SIG-M5 treated with dmso at 0.1 percent for 504 hours (cell line): ENCODE data around the gene PER1.
"Not testable (repeated sequence)": the region's sequence is repeated elsewhere in the genome, so short reads cannot be mapped to it uniquely, and the experiment has no call there.

ENCODE experiments used
- DNase-seq: peaks from one replicate; lab custom pipeline; 2025; ENCODE audit not compliant: unreplicated experiment; lab: John Stamatoyannopoulos, UW

PER1 gene

GRCh38 chr17:8173056-8173870 is 21.1 kb upstream of the PER1 start:
- peak; percentile 96 for DNase-seq

DNA sequence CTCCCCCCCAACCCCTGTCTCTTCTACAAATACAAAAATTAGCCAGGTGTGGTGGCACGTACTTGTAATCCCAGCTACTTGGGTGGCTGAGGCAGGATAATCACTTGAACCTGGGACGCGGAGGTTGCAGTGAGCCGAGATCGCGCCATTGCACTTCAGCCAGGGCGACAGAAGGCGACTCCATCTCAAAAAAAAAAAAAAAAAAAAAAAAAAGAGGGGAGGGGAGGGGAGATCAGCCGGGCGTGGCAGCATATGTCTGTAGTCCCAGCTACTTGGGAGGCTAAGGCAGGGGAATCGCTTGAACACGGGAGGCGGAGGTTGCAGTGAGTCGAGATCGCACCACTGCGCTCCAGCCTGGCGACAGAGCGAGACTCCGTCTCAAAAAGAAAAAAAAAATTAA is 18.0 kb upstream of the PER1 start:
- not testable (repeated sequence) for DNase-seq

- no peak for DNase-seq
Observed at GRCh38 chr17:8167526-8167925, 15.3 kb upstream of the PER1 start.

GRCh38 chr17:8166731-8167130 is 14.5 kb upstream of the PER1 start:
- no peak for DNase-seq

DNA sequence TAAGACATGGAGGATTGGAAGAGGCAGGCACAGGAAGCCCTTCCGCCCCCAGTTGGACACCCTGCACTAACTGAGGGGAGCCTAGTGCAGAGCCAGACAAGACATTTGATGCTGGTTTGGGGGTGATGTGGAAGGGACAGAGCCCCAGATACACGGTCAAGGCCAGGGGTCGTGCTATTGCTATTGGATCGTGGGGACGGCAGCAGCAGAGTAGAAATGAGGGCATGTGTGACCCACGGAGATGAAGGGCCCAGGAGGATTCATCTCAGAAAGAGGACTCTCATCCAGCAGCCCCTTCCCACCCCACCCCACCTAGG is 12.6 kb upstream of the PER1 start:
- no peak for DNase-seq

DNA sequence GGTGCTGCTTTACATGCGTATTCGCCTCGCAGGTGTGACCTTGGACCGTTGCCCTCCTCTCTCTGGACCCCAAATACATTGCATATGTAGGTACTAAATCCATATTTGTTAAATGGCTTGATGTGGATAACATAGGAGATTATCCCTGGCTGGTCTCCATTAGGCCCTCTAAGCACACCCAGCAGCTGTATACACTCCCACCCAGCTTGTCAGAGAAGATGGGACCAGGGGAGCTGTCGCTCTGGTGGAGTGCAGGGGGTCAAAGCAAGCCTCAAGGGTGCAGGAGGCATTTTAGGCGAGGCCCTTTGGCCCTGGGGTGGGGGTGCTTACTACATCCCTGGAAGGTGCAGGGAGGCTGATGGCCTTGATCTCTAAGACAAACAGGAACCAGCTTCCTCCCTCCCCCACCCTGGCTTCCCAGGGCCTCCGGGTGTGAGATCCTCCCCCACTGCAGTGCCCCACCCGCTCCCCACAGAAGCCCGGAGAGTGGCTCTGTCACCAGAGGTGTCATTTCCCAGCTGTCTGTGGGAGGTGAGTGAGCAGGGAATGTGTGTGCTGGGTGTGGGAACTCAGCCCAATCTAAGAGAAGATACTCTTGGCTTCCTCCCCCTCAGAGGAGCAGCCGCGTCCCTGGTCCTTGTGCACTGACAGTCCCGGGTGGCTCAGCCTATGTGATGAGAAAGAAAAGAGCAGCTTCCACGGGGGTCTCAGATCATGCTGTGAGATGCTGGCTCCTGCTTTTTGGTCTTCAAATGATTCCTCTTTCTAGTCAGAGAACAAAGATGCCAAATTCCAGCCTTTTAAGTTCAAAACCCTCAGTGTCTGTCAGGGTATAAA is 12.0 kb upstream of the PER1 start:
- DNase-seq = peak; percentile 68

GRCh38 chr17:8162997-8163977 is 11.1 kb upstream of the PER1 start:
- DNase-seq = no peak

DNA sequence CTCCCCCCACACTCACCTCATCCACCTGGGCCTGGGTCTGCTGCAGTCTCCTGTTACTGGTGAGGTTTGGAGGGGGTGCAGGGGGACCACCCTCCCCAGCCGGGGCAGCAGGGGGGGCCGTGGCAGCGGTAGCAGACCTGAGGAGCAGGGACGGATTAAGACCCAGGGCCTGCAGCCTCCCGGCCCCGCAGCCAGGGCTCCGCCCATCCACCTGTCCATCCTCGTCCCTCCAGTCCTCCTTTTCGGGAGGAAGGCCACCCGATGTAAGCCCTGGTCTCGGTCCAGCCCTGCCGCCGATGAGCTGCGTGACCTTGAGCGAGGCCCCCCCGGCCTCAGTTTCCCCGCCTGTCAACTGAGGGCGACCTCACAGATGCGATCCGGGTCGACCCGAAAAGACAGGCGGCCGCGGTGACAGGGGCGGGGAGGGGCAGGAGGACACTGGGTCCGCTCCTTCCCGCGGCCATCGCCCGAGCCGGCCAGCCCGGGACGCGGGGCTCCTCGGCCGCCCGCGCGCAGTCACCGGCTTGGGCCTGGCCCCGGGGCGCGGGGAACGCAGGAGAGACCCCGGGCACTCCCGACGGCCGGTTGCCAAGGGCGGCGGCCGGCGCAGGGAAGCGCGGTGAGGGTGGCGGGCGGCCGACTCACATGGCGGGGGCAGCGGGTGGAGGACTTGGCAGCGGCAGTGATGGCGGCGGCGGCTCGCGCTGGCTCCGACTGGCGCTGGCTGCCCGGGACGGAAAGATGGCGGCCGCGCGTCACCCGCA is 10.2 kb upstream of the PER1 start, which contains the start of gene VAMP2:
TSS of gene VAMP2 (minus strand) at position 716 of the 764 bp plus-strand sequence. CDS start at position 647, 69 bp downstream.
- peak; percentile 27 for DNase-seq

GRCh38 chr17:8161289-8162232 is 9.4 kb upstream of the PER1 start:
- DNase-seq = no peak

GRCh38 chr17:8160741-8161221 is 8.6 kb upstream of the PER1 start:
- DNase-seq = no peak

DNA sequence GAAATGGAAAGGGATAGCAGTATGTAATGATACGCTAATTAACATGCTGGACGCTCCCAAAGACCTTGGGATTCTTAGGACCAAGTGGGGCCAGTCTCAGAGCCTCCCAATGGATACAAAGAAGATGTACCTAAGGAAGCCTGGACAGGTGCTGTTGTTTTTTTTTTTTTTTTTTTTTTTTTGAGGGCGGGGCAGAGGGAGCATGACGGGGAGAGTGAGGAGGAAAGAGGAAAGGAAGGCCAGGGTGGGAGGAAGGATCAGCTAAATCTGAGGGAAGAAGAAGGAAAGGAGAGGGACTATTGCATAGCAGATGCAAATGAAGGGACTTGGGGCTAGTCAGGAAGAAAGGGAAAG is 8.0 kb upstream of the PER1 start:
- DNase-seq = no peak

GRCh38 chr17:8159459-8160223 is 7.4 kb upstream of the PER1 start:
- DNase-seq = no peak

DNA sequence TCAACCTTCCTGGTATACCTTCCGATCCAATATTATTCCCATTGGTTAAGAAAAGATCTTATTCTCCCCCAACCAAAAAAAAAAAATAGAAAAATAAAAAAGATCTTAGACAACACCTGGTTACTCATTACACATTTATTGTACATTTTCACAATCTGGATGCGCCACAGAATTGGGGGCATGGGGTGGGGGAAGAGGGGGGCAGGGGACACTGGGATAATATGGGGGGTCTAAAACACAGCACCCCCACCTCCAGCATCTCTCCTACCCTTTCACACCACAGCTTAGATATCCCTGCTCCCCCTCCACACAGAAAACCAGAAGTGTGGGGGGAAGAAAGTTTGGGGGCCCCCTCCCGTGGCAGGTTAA is 6.8 kb upstream of the PER1 start:
- DNase-seq = no peak

- DNase-seq = peak; percentile 91
Observed at GRCh38 chr17:8158267-8159031, 6.2 kb upstream of the PER1 start.

GRCh38 chr17:8156246-8156992 is 4.2 kb upstream of the PER1 start:
- peak; percentile 99 for DNase-seq

DNA sequence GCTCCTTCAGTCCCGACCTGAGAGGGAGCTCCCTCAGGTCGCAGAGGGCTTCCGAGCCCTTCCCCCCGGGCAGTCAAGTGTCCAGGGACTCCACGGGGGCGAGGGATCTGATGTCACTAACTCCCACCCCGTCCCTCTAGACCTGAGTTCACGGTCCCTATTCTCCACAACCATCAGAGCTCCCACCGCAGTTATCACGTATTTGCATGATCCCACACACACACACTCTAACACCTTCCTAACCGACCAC is 3.7 kb upstream of the PER1 start:
- DNase-seq = no peak

- DNase-seq = no peak
Observed at GRCh38 chr17:8155231-8155995, 3.2 kb upstream of the PER1 start.
